HCT116 (cell line): Measurements from ENCODE around the gene CYB5D1. TPM values are rescaled to one million over a fixed set of nuclear protein-coding genes. Genes with fewer than 3 reads are reported as not detected.

Experiments used
- ATAC-seq: fragments of 200-7000 bp; cut with Tn5 transposase; 2 replicates; pipeline ENCODE4 v1.9.1; 2020; ENCODE audit warnings: mild to moderate bottlenecking, moderate library complexity
- BruUV-seq: library from RNA; stranded (reverse); fragments of 400-500 nt; replicated peaks from 2 replicates; lab custom pipeline; 2021; lab: Mats Ljungman, UMichigan
- CTCF ChIA-PET: fragments of 300-600 bp; sonication (Branson Sonifier 250); formaldehyde crosslinking; loops from one replicate; lab custom pipeline; 2021; ENCODE audit warnings: antibody characterized with exemption; lab: Charles Lee
- POLR2A ChIA-PET: fragments of 300-600, 350-600 bp; sonication (Branson Sonifier 250); formaldehyde crosslinking; loops from one replicate; lab custom pipeline; 2021; ENCODE audit warnings: antibody characterized with exemption; lab: Charles Lee
- RAD21 ChIA-PET, 2 experiments: fragments of 300-600 bp; sonication (Branson Sonifier 250); formaldehyde crosslinking; loops; one replicate each; lab custom pipeline; 2023; ENCODE audit warnings: low total read pairs in 2 of 2; ENCODE audit not compliant: uncharacterized antibody in 2 of 2, unreplicated experiment in 2 of 2, low non-redundant PET in 1 of 2; lab: Charles Lee
- DNase-seq: peaks from one replicate; pipeline ENCODE4 v3.0.0-alpha.2; 2010; ENCODE audit warnings: low read depth, low spot score
- H2AFZ ChIP-seq: fragments of 200-600 bp; shearing (Covaris generic), sonication (generic); 2 replicates; pipeline ENCODE4 v1.6.1; 2017; ENCODE audit warnings: low read depth, mixed run types, mixed read lengths, antibody characterized with exemption, low read length; ENCODE audit not compliant: poor library complexity, severe bottlenecking
- H3K27ac ChIP-seq: 2 replicates; pipeline ENCODE4 v1.5.1; 2012; ENCODE audit warnings: low read depth, low read length
- H3K27me3 ChIP-seq: fragments of 200-600 bp; sonication (generic); 2 replicates; pipeline ENCODE4 v1.6.1; 2016; ENCODE audit warnings: mixed run types, low read length, mixed read lengths; ENCODE audit not compliant: insufficient read depth
- H3K36me3 ChIP-seq, 2 experiments: fragments of 200-500 bp in 1 of 2; fragments of 200-600 bp in 1 of 2; sonication (Bioruptor generic) in 1 of 2; sonication (generic) in 1 of 2; 2 replicates each; pipeline versions ENCODE4 v1.5.1 to v1.6.1; 2014 to 2016; ENCODE audit warnings: low read length in 2 of 2, inconsistent platforms in 1 of 2, mixed read lengths in 1 of 2, mixed run types in 1 of 2; ENCODE audit not compliant: insufficient read depth in 2 of 2, control insufficient read depth in 1 of 2
- H3K4me1 ChIP-seq, 2 experiments: fragments of 200-600 bp in 1 of 2; sonication (generic) in 1 of 2; 2 replicates each; pipeline versions ENCODE4 v1.5.1 to v1.6.1; 2012 to 2017; ENCODE audit warnings: low read length in 2 of 2, inconsistent platforms in 1 of 2, mild to moderate bottlenecking in 1 of 2, mixed read lengths in 1 of 2, mixed run types in 1 of 2, moderate library complexity in 1 of 2; ENCODE audit not compliant: insufficient read depth in 2 of 2, control insufficient read depth in 1 of 2
- H3K4me2 ChIP-seq: fragments of 200-600 bp; sonication (generic); 2 replicates; pipeline ENCODE4 v1.6.1; 2017; ENCODE audit warnings: mixed run types, low read length, mixed read lengths
- H3K4me3 ChIP-seq, 2 experiments: fragments of 200-600 bp in 1 of 2; sonication (generic) in 1 of 2; replicated peaks in 1 of 2; 2 replicates each; pipeline ENCODE4 v1.5.1; 2011 to 2016; ENCODE audit warnings: low read length in 2 of 2, control low read depth in 1 of 2, low read depth in 1 of 2, mild to moderate bottlenecking in 1 of 2, mixed read lengths in 1 of 2, mixed run types in 1 of 2
- H3K79me2 ChIP-seq: fragments of 200-600 bp; sonication (generic); 2 replicates; pipeline ENCODE4 v1.6.1; 2017; ENCODE audit warnings: mild to moderate bottlenecking, mixed run types, low read length, moderate library complexity, mixed read lengths; ENCODE audit not compliant: insufficient read depth
- H3K9ac ChIP-seq: fragments of 200-600 bp; sonication (generic); 2 replicates; pipeline ENCODE4 v1.6.1; 2016; ENCODE audit warnings: low read length, mixed read lengths
- H3K9me2 ChIP-seq: fragments of 200-600 bp; sonication (generic), shearing (Covaris generic); 2 replicates; pipeline ENCODE4 v1.6.1; 2017; ENCODE audit warnings: mixed run types, mild to moderate bottlenecking, moderate library complexity; ENCODE audit not compliant: insufficient read depth
- H3K9me3 ChIP-seq, 2 experiments: fragments of 200-500 bp in 1 of 2; fragments of 200-600 bp in 1 of 2; sonication (Bioruptor generic) in 1 of 2; sonication (generic) in 1 of 2; 2 replicates each; pipeline ENCODE4 v1.6.1; 2014 to 2017; ENCODE audit warnings: low read length in 2 of 2, mixed read lengths in 2 of 2, inconsistent platforms in 1 of 2, low read depth in 1 of 2, mild to moderate bottlenecking in 1 of 2, mixed run types in 1 of 2, moderate library complexity in 1 of 2; ENCODE audit not compliant: control insufficient read depth in 1 of 2, insufficient read depth in 1 of 2
- H4K20me1 ChIP-seq: fragments of 200-600 bp; sonication (generic), shearing (Covaris generic); 2 replicates; pipeline ENCODE4 v1.6.1; 2017; ENCODE audit warnings: mixed run types, mild to moderate bottlenecking, moderate library complexity; ENCODE audit not compliant: insufficient read depth
- CBX3 ChIP-seq: IDR thresholded peaks from 2 replicates; pipeline ENCODE4 v1.6.1; 2012; ENCODE audit warnings: low read depth
- EGR1 ChIP-seq: IDR thresholded peaks from 2 replicates; pipeline ENCODE4 v1.6.1; 2012; ENCODE audit warnings: low read depth
- ELF1 ChIP-seq: IDR thresholded peaks from 2 replicates; pipeline ENCODE4 v1.6.1; 2012; ENCODE audit warnings: low read depth, borderline replicate concordance
- EZH2 ChIP-seq: fragments of 200-600 bp; sonication (generic); IDR thresholded peaks from 2 replicates; pipeline ENCODE4 v1.6.1; 2017; ENCODE audit warnings: antibody characterized with exemption, mixed run types
- FOSL1 ChIP-seq: IDR thresholded peaks from 2 replicates; pipeline ENCODE4 v1.6.1; 2012; ENCODE audit warnings: low read depth
- JUND ChIP-seq: IDR thresholded peaks from 2 replicates; pipeline ENCODE4 v1.6.1; 2012
- POLR2A ChIP-seq: IDR thresholded peaks from 2 replicates; pipeline ENCODE4 v1.7.0; 2011; ENCODE audit warnings: borderline replicate concordance; ENCODE audit not compliant: insufficient read depth, insufficient read length; ENCODE audit errors: extremely low read depth
- RAD21 ChIP-seq: IDR thresholded peaks from 2 replicates; pipeline ENCODE4 v1.6.1; 2012; ENCODE audit warnings: low read depth, mild to moderate bottlenecking
- SIN3A ChIP-seq: IDR thresholded peaks from 2 replicates; pipeline ENCODE4 v1.6.1; 2012; ENCODE audit warnings: low read depth
- SP1 ChIP-seq: IDR thresholded peaks from 2 replicates; pipeline ENCODE4 v1.6.1; 2012; ENCODE audit warnings: low read depth
- SRF ChIP-seq: IDR thresholded peaks from 2 replicates; pipeline ENCODE4 v1.6.1; 2012; ENCODE audit warnings: low read depth
- TCF7L2 ChIP-seq: IDR thresholded peaks from 2 replicates; pipeline ENCODE4 v1.7.0; 2011; ENCODE audit warnings: borderline replicate concordance, inconsistent platforms; ENCODE audit not compliant: insufficient read depth, insufficient read length; ENCODE audit errors: extremely low read depth
- ZNF274 ChIP-seq: fragments of 200-500 bp; sonication (Bioruptor generic); IDR thresholded peaks from 2 replicates; pipeline ENCODE4 v1.6.1; 2014; ENCODE audit warnings: mild to moderate bottlenecking, low read depth, low read length, inconsistent platforms
- intact Hi-C: fragments of 100-400 bp; cut with micrococcal nuclease; formaldehyde crosslinking; loops from 2 replicates; pipeline ENCODE4 v1.10.0; 2022
- total RNA-seq: library from RNA; stranded (reverse); gene quantifications from one replicate; pipeline ENCODE4 v1.2.1, GENCODE V29; 2021; ENCODE audit not compliant: unreplicated experiment
- TF ChIP-seq, protein P1 (sequence below): IDR thresholded peaks from 2 replicates; pipeline ENCODE4 v1.6.1; 2012; ENCODE audit warnings: low read depth
- TF ChIP-seq, protein P2 (sequence below): IDR thresholded peaks from 2 replicates; pipeline ENCODE4 v1.6.1; 2012
- TF ChIP-seq, protein P3 (sequence below): IDR thresholded peaks from 2 replicates; pipeline ENCODE4 v1.6.1; 2012

CYB5D1 gene
- total RNA-seq, 1 experiment from 2014 or later: 21.5 TPM

DNA sequence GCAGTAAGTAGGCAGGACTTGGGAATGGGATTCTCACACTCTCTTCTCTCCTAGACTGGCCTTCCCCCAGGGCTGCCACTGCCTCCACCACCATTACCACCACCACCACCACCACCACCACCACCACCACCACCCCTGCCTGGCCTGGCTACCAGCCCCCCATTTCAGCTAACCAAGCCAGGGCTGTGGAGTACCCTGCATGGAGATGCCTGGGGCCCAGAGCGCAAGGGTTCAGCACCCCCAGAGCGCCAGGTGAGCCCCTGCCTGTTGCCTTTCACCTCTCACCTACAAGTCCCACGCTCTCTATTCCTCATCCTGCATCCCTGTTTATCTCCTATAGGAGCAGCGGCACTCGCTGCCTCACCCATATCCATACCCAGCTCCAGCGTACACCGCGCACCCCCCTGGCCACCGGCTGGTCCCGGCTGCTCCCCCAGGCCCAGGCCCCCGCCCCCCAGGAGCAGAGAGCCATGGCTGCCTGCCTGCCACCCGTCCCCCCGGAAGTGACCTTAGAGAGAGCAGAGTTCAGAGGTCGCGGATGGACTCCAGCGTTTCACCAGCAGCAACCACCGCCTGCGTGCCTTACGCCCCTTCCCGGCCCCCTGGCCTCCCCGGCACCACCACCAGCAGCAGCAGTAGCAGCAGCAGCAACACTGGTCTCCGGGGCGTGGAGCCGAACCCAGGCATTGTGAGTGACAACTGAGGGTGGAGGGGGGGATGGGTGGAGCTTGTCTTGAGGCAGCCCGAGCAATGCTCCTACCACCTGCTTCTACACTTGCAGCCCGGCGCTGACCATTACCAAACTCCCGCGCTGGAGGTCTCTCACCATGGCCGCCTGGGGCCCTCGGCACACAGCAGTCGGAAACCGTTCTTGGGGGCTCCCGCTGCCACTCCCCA lies 10.8 kb upstream of the CYB5D1 start:
- Histone ChIP-seq H3K9me3 (no peaks in the 10 kb centered on the region), H3K4me3 (no peak overlapping the region), H3K4me2 (no peak overlapping the region), H3K9ac (no peak overlapping the region), H3K36me3 (peaks cover 19 to 31% of the 10 kb centered on the region in 2 experiments), H3K9me2 (no peaks in the 10 kb centered on the region), H3K27ac (no peak overlapping the region), H4K20me1 (no peaks in the 10 kb centered on the region), H2AFZ (no peak overlapping the region), H3K79me2 (peaks cover 69% of the 10 kb centered on the region), H3K4me1 (peaks cover 20 to 36% of the 10 kb centered on the region in 2 experiments), H3K27me3 (no peaks in the 10 kb centered on the region)
- ChIA-PET RAD21 (no interaction called here), POLR2A (no interaction called here), CTCF (no interaction called here)
- no TSS peak for BruUV-seq
- TF ChIP-seq RAD21: no peak
- ATAC-seq: no peak
- no peak for DNase-seq
- intact Hi-C loops: no loop called here

DNA sequence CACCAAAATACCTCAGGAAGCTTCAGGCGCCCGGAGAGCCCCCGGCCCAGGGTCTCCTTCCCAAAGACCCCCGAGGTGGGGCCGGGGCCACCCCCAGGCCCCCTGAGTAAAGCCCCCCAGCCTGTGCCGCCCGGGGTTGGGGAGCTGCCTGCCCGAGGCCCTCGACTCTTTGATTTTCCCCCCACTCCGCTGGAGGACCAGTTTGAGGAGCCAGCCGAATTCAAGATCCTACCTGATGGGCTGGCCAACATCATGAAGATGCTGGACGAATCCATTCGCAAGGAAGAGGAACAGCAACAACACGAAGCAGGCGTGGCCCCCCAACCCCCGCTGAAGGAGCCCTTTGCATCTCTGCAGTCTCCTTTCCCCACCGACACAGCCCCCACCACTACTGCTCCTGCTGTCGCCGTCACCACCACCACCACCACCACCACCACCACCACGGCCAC lies 9.6 kb upstream of the CYB5D1 start:
- RAD21 ChIA-PET: no interaction called here
- ATAC-seq (no peak), DNase-seq (no peak)
- POLR2A ChIA-PET: no interaction called here
- Histone ChIP-seq H3K9ac (no peak overlapping the region), H3K4me2 (no peak overlapping the region), H4K20me1 (no peaks in the 10 kb centered on the region), H3K27ac (no peak overlapping the region), H3K4me3 (no peak overlapping the region), H3K4me1 (peaks cover 20 to 37% of the 10 kb centered on the region in 2 experiments), H3K27me3 (no peaks in the 10 kb centered on the region), H3K36me3 (peaks cover 27 to 31% of the 10 kb centered on the region in 2 experiments), H3K9me3 (no peaks in the 10 kb centered on the region), H3K79me2 (peaks cover 61% of the 10 kb centered on the region), H2AFZ (no peak overlapping the region), H3K9me2 (no peaks in the 10 kb centered on the region)
- intact Hi-C loops: no loop called here
- TF ChIP-seq CBX3 (no peak), ZNF274 (no peak), ELF1 (no peak), SP1 (no peak), EGR1 (no peak), FOSL1 (no peak), SIN3A (no peak), TCF7L2 (no peak), SRF (no peak), POLR2A (no peak), JUND (no peak), RAD21 (no peak), EZH2 (no peak)
- TF ChIP-seq, protein P1, sequence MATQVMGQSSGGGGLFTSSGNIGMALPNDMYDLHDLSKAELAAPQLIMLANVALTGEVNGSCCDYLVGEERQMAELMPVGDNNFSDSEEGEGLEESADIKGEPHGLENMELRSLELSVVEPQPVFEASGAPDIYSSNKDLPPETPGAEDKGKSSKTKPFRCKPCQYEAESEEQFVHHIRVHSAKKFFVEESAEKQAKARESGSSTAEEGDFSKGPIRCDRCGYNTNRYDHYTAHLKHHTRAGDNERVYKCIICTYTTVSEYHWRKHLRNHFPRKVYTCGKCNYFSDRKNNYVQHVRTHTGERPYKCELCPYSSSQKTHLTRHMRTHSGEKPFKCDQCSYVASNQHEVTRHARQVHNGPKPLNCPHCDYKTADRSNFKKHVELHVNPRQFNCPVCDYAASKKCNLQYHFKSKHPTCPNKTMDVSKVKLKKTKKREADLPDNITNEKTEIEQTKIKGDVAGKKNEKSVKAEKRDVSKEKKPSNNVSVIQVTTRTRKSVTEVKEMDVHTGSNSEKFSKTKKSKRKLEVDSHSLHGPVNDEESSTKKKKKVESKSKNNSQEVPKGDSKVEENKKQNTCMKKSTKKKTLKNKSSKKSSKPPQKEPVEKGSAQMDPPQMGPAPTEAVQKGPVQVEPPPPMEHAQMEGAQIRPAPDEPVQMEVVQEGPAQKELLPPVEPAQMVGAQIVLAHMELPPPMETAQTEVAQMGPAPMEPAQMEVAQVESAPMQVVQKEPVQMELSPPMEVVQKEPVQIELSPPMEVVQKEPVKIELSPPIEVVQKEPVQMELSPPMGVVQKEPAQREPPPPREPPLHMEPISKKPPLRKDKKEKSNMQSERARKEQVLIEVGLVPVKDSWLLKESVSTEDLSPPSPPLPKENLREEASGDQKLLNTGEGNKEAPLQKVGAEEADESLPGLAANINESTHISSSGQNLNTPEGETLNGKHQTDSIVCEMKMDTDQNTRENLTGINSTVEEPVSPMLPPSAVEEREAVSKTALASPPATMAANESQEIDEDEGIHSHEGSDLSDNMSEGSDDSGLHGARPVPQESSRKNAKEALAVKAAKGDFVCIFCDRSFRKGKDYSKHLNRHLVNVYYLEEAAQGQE: no peak
- TF ChIP-seq, protein P2, sequence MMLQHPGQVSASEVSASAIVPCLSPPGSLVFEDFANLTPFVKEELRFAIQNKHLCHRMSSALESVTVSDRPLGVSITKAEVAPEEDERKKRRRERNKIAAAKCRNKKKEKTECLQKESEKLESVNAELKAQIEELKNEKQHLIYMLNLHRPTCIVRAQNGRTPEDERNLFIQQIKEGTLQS: no peak
- TF ChIP-seq, protein P3, sequence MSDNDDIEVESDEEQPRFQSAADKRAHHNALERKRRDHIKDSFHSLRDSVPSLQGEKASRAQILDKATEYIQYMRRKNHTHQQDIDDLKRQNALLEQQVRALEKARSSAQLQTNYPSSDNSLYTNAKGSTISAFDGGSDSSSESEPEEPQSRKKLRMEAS: no peak
- BruUV-seq: no TSS peak
- CTCF ChIA-PET: no interaction called here
